IPS-15b (cell line): ENCODE data around the gene GDA.

ENCODE experiments used
- H3K27me3 ChIP-seq: one replicate; pipeline ENCODE4 v1.6.1; 2013; ENCODE audit warnings: low read length; ENCODE audit not compliant: control insufficient read depth, insufficient read depth
- H3K36me3 ChIP-seq: one replicate; pipeline ENCODE4 v1.6.1; 2013; ENCODE audit warnings: low read length; ENCODE audit not compliant: control insufficient read depth, insufficient read depth
- H3K4me1 ChIP-seq: one replicate; pipeline ENCODE4 v1.6.1; 2013; ENCODE audit warnings: mild to moderate bottlenecking, low read length; ENCODE audit not compliant: control insufficient read depth, insufficient read depth
- H3K4me3 ChIP-seq: one replicate; pipeline ENCODE4 v1.5.1; 2013; ENCODE audit warnings: low read depth, low read length
- H3K9ac ChIP-seq: one replicate; pipeline ENCODE4 v1.6.1; 2013; ENCODE audit warnings: low read depth, mild to moderate bottlenecking, low read length
- H3K9me3 ChIP-seq: one replicate; pipeline ENCODE4 v1.6.1; 2013; ENCODE audit warnings: mild to moderate bottlenecking, low read length; ENCODE audit not compliant: control insufficient read depth, insufficient read depth

Gene GDA

GRCh38 chr9:72151104-72151503 lies 1.9 kb downstream of the GDA start:
- Histone ChIP-seq H3K9ac (no peak overlapping the region), H3K4me1 (no peaks in the 10 kb centered on the region), H3K36me3 (no peaks in the 10 kb centered on the region), H3K4me3 (no peak overlapping the region), H3K27me3 (peaks cover 37% of the 10 kb centered on the region), H3K9me3 (no peaks in the 10 kb centered on the region)

GRCh38 chr9:72154468-72155285 lies 5.4 kb downstream of the GDA start:
- Histone ChIP-seq H3K9ac (no peak overlapping the region), H3K4me1 (no peaks in the 10 kb centered on the region), H3K36me3 (no peaks in the 10 kb centered on the region), H3K9me3 (no peaks in the 10 kb centered on the region), H3K27me3 (peaks cover 16% of the 10 kb centered on the region), H3K4me3 (no peak overlapping the region)

GRCh38 chr9:72155301-72155700 lies 6.1 kb downstream of the GDA start:
- no peaks in the 10 kb centered on the region for H3K9me3 ChIP-seq
- H3K36me3 ChIP-seq = no peaks in the 10 kb centered on the region
- H3K4me1 ChIP-seq = no peaks in the 10 kb centered on the region

GRCh38 chr9:72156586-72156985 lies 7.3 kb downstream of the GDA start:
- Histone ChIP-seq H3K4me3 (no peak overlapping the region), H3K27me3 (no peaks in the 10 kb centered on the region), H3K36me3 (no peaks in the 10 kb centered on the region), H3K9ac (no peak overlapping the region), H3K9me3 (no peaks in the 10 kb centered on the region), H3K4me1 (no peaks in the 10 kb centered on the region)

More at GRCh38 chr9:72155301-72155700, 6.1 kb downstream of the GDA start:
- no peak overlapping the region for H3K9ac ChIP-seq
- peaks cover 10% of the 10 kb centered on the region for H3K27me3 ChIP-seq
- no peak overlapping the region for H3K4me3 ChIP-seq

- H3K9me3 ChIP-seq = no peaks in the 10 kb centered on the region
- no peaks in the 10 kb centered on the region for H3K27me3 ChIP-seq
- no peaks in the 10 kb centered on the region for H3K36me3 ChIP-seq
- H3K4me3 ChIP-seq = no peak overlapping the region
- no peak overlapping the region for H3K9ac ChIP-seq
- H3K4me1 ChIP-seq = no peaks in the 10 kb centered on the region
Measured at GRCh38 chr9:72158680-72159079, 9.4 kb downstream of the GDA start.

- H3K36me3 ChIP-seq = no peaks in the 10 kb centered on the region
- no peaks in the 10 kb centered on the region for H3K9me3 ChIP-seq
- no peak overlapping the region for H3K4me3 ChIP-seq
- no peaks in the 10 kb centered on the region for H3K27me3 ChIP-seq
- H3K4me1 ChIP-seq = no peaks in the 10 kb centered on the region
- H3K9ac ChIP-seq = no peak overlapping the region
Measured at GRCh38 chr9:72160446-72161123, 11.3 kb downstream of the GDA start.

- Histone ChIP-seq H3K9ac (no peak overlapping the region), H3K36me3 (no peaks in the 10 kb centered on the region), H3K4me1 (no peaks in the 10 kb centered on the region), H3K27me3 (no peaks in the 10 kb centered on the region), H3K9me3 (no peaks in the 10 kb centered on the region), H3K4me3 (no peak overlapping the region)
Measured at GRCh38 chr9:72165326-72165725, 16.1 kb downstream of the GDA start.

GRCh38 chr9:72165821-72166547 lies 16.7 kb downstream of the GDA start:
- no peak overlapping the region for H3K4me3 ChIP-seq
- no peaks in the 10 kb centered on the region for H3K4me1 ChIP-seq
- H3K36me3 ChIP-seq = no peaks in the 10 kb centered on the region
- no peak overlapping the region for H3K9ac ChIP-seq
- H3K9me3 ChIP-seq = no peaks in the 10 kb centered on the region
- no peaks in the 10 kb centered on the region for H3K27me3 ChIP-seq

GRCh38 chr9:72168075-72168474 lies 18.8 kb downstream of the GDA start:
- H3K9me3 ChIP-seq = no peaks in the 10 kb centered on the region
- no peaks in the 10 kb centered on the region for H3K36me3 ChIP-seq
- no peak overlapping the region for H3K9ac ChIP-seq
- no peaks in the 10 kb centered on the region for H3K27me3 ChIP-seq
- no peak overlapping the region for H3K4me3 ChIP-seq
- no peaks in the 10 kb centered on the region for H3K4me1 ChIP-seq

- Histone ChIP-seq H3K9me3 (no peaks in the 10 kb centered on the region), H3K36me3 (no peaks in the 10 kb centered on the region), H3K9ac (no peak overlapping the region), H3K27me3 (no peaks in the 10 kb centered on the region), H3K4me3 (no peak overlapping the region), H3K4me1 (no peaks in the 10 kb centered on the region)
Measured at GRCh38 chr9:72169178-72169577, 19.9 kb downstream of the GDA start.

- no peak overlapping the region for H3K4me3 ChIP-seq
- H3K9me3 ChIP-seq = no peaks in the 10 kb centered on the region
- no peak overlapping the region for H3K9ac ChIP-seq
- H3K4me1 ChIP-seq = no peaks in the 10 kb centered on the region
- H3K36me3 ChIP-seq = no peaks in the 10 kb centered on the region
- no peaks in the 10 kb centered on the region for H3K27me3 ChIP-seq
Measured at GRCh38 chr9:72173080-72173479, 23.8 kb downstream of the GDA start.
